HEK293 (cell line): ENCODE measurements around the gene CCK.

Source experiments
- CTCF ChIA-PET: fragments of 350-600 bp; formaldehyde crosslinking; extraction: SDS; loops from one replicate; lab custom pipeline; 2021; ENCODE audit warnings: antibody characterized with exemption; lab: Yijun Ruan, JAX
- POLR2A ChIA-PET: fragments of 300-600 bp; formaldehyde crosslinking; extraction: SDS; loops from one replicate; lab custom pipeline; 2020; ENCODE audit warnings: antibody characterized with exemption, inconsistent platforms; lab: Yijun Ruan, JAX
- H3K27ac ChIP-seq: fragments of 200-500 bp; sonication (Bioruptor generic); 2 replicates; pipeline ENCODE4 v1.5.1; 2014; ENCODE audit warnings: low read depth, low read length, control low read depth, inconsistent platforms; ENCODE audit errors: extremely low read depth
- H3K36me3 ChIP-seq, 2 experiments: fragments of 200-500 bp in 1 of 2; sonication (Bioruptor generic) in 1 of 2; 1 replicate in 1 of 2; 2 replicates in 1 of 2; pipeline ENCODE4 v1.5.1; 2014 to 2017; ENCODE audit warnings: inconsistent platforms in 2 of 2, low read length in 2 of 2; ENCODE audit not compliant: control insufficient read depth in 2 of 2, insufficient read depth in 1 of 2
- H3K4me1 ChIP-seq: fragments of 200-500 bp; sonication (Bioruptor generic); 2 replicates; pipeline ENCODE4 v1.5.1; 2014; ENCODE audit warnings: mild to moderate bottlenecking, low read length, inconsistent platforms; ENCODE audit not compliant: control insufficient read depth, insufficient read depth
- H3K4me3 ChIP-seq: 2 replicates; pipeline ENCODE4 v1.5.1; 2011; ENCODE audit warnings: low read depth, mild to moderate bottlenecking, control low read depth, low read length, moderate library complexity
- H3K9me3 ChIP-seq: fragments of 200-500 bp; sonication (Bioruptor generic); 2 replicates; pipeline ENCODE4 v1.5.1; 2014; ENCODE audit warnings: low read depth, low read length, inconsistent platforms; ENCODE audit not compliant: control insufficient read depth, insufficient read depth
- GLI4 ChIP-seq: fragments of 450-650 bp; formaldehyde crosslinking; IDR thresholded peaks from 2 replicates; pipeline ENCODE4 v1.5.1; 2016; ENCODE audit warnings: missing biosample characterization, missing genetic modification characterization
- KLF10 ChIP-seq: fragments of 450-650 bp; IDR thresholded peaks from 2 replicates; pipeline ENCODE4 v1.5.1; 2018; ENCODE audit warnings: missing biosample characterization, mild to moderate bottlenecking, missing genetic modification characterization
- KLF7 ChIP-seq: fragments of 450-650 bp; formaldehyde crosslinking; IDR thresholded peaks from 2 replicates; pipeline ENCODE4 v1.5.1; 2016; ENCODE audit warnings: missing biosample characterization, missing genetic modification characterization, borderline replicate concordance
- MYNN ChIP-seq: fragments of 450-650 bp; formaldehyde crosslinking; IDR thresholded peaks from 2 replicates; pipeline ENCODE4 v1.5.1; 2016; ENCODE audit warnings: missing biosample characterization, missing genetic modification characterization, borderline replicate concordance
- MZF1 ChIP-seq: fragments of 450-650 bp; formaldehyde crosslinking; IDR thresholded peaks from 2 replicates; pipeline ENCODE4 v1.5.1; 2017; ENCODE audit warnings: missing biosample characterization, missing genetic modification characterization, borderline replicate concordance
- YY2 ChIP-seq: fragments of 450-650 bp; formaldehyde crosslinking; IDR thresholded peaks from 2 replicates; pipeline ENCODE4 v1.5.1; 2016; ENCODE audit warnings: missing biosample characterization, missing genetic modification characterization
- ZFHX2 ChIP-seq: fragments of 450-650 bp; formaldehyde crosslinking; conservative IDR thresholded peaks from 2 replicates; pipeline ENCODE4 v1.5.1; 2016; ENCODE audit warnings: missing biosample characterization, missing genetic modification characterization
- ZNF202 ChIP-seq: fragments of 450-650 bp; formaldehyde crosslinking; IDR thresholded peaks from 2 replicates; pipeline ENCODE4 v1.5.1; 2016; ENCODE audit warnings: missing biosample characterization, missing genetic modification characterization, borderline replicate concordance
- ZNF266 ChIP-seq: fragments of 450-650 bp; formaldehyde crosslinking; IDR thresholded peaks from 2 replicates; pipeline ENCODE4 v1.5.1; 2016; ENCODE audit warnings: missing biosample characterization, missing genetic modification characterization, low read depth
- ZNF324 ChIP-seq: fragments of 450-650 bp; formaldehyde crosslinking; IDR thresholded peaks from 2 replicates; pipeline ENCODE4 v1.5.1; 2016; ENCODE audit warnings: missing biosample characterization, missing genetic modification characterization
- ZNF335 ChIP-seq: fragments of 450-650 bp; formaldehyde crosslinking; conservative IDR thresholded peaks from 2 replicates; pipeline ENCODE4 v1.5.1; 2016; ENCODE audit warnings: missing biosample characterization, missing genetic modification characterization
- ZNF350 ChIP-seq: fragments of 450-650 bp; formaldehyde crosslinking; IDR thresholded peaks from 2 replicates; pipeline ENCODE4 v1.5.0; 2017; ENCODE audit warnings: missing biosample characterization, mild to moderate bottlenecking, missing genetic modification characterization
- ZNF513 ChIP-seq: fragments of 450-650 bp; IDR thresholded peaks from 2 replicates; pipeline ENCODE4 v1.5.1; 2018; ENCODE audit warnings: missing biosample characterization, missing genetic modification characterization
- ZNF549 ChIP-seq: fragments of 450-650 bp; IDR thresholded peaks from 2 replicates; pipeline ENCODE4 v1.5.1; 2018; ENCODE audit warnings: missing biosample characterization, missing genetic modification characterization, mild to moderate bottlenecking, inconsistent platforms, moderate library complexity
- ZNF621 ChIP-seq: fragments of 450-650 bp; formaldehyde crosslinking; IDR thresholded peaks from 2 replicates; pipeline ENCODE4 v1.5.1; 2017; ENCODE audit warnings: missing biosample characterization, missing genetic modification characterization
- ZNF654 ChIP-seq: fragments of 450-650 bp; formaldehyde crosslinking; IDR thresholded peaks from 2 replicates; pipeline ENCODE4 v1.5.1; 2016; ENCODE audit warnings: low read depth, missing biosample characterization, missing genetic modification characterization
- ZNF777 ChIP-seq: fragments of 450-650 bp; formaldehyde crosslinking; IDR thresholded peaks from 2 replicates; pipeline ENCODE4 v1.5.1; 2017; ENCODE audit warnings: missing biosample characterization, missing genetic modification characterization, borderline replicate concordance
- TF ChIP-seq, protein P1 (sequence below): fragments of 450-650 bp; formaldehyde crosslinking; IDR thresholded peaks from 2 replicates; pipeline ENCODE4 v1.5.1; 2017; ENCODE audit warnings: missing biosample characterization, missing genetic modification characterization
- TF ChIP-seq, protein P2 (sequence below): fragments of 450-650 bp; formaldehyde crosslinking; IDR thresholded peaks from 2 replicates; pipeline ENCODE4 v1.5.1; 2017; ENCODE audit warnings: missing biosample characterization, missing genetic modification characterization

Gene CCK

GRCh38 chr3:42229942-42230688 lies 35.9 kb downstream of the CCK start:
- no peak for TF ChIP-seq ZNF266 (tag by site-specific recombination)
- TF ChIP-seq ZNF654 = peak; percentile 66
- TF ChIP-seq ZNF335 (tag by site-specific recombination) = no peak
- H3K36me3 ChIP-seq = peaks cover 0 to 4% of the 10 kb centered on the region in 2 experiments; a peak in 1 of 3 replicates
- no peaks in the 10 kb centered on the region for H3K9me3 ChIP-seq
- H3K27ac ChIP-seq = no peak overlapping the region
- ChIA-PET CTCF (interaction anchor here (0.6 to 2.5 kb wide), 22 partner anchors 9 to 974 kb away, joined by 3 to 9 read pairs (median 4); no protein-coding TSS in a partner anchor), POLR2A (no interaction called here)
- H3K4me1 ChIP-seq = no peaks in the 10 kb centered on the region
- H3K4me3 ChIP-seq = no peak overlapping the region

DNA sequence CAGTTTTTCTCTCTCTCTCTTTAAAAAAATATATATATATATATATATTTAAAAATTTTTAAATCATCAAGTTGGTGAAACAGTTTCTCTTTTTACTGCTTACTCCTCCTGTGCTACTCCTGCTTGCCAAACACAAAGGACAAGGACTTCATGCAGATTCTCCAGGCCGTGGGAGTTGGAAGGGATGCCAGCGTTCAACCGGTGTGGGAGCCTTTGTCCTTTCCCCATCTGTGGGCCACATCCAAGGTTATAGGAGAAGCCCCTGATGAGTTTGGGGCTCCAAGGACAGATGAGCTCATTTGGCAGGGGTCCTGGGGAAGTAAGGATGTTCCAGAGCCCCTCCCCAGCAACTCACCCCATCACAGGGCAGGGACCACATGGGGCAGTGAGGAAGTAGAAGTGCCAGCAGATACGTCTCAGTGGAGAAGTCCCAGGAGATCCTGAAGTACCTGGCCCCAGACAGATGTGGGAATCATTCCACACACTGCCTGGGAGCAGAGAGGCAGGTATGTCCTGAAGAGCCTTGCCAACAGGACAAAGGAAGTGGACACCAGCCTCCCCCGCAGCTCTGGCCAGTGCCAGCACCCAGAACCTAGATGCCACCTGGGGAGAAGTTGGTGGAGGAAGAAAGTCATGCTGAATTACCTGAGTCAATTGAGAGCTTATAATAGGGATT lies 36.6 kb downstream of the CCK start:
- Histone ChIP-seq H3K36me3 (peaks cover 0 to 9% of the 10 kb centered on the region in 2 experiments; a peak in 1 of 3 replicates), H3K4me1 (no peaks in the 10 kb centered on the region), H3K4me3 (no peak overlapping the region), H3K27ac (no peak overlapping the region), H3K9me3 (no peaks in the 10 kb centered on the region)
- TF ChIP-seq ZNF549 (no peak), KLF7 (tag by site-specific recombination) (no peak), ZNF621 (tag by site-specific recombination) (no peak), ZNF324 (tag by site-specific recombination) (no peak), ZNF202 (tag by site-specific recombination) (no peak), MYNN (tag by site-specific recombination) (no peak), ZFHX2 (tag by site-specific recombination) (no peak), KLF10 (tag by site-specific recombination) (no peak)
- TF ChIP-seq, protein P1, sequence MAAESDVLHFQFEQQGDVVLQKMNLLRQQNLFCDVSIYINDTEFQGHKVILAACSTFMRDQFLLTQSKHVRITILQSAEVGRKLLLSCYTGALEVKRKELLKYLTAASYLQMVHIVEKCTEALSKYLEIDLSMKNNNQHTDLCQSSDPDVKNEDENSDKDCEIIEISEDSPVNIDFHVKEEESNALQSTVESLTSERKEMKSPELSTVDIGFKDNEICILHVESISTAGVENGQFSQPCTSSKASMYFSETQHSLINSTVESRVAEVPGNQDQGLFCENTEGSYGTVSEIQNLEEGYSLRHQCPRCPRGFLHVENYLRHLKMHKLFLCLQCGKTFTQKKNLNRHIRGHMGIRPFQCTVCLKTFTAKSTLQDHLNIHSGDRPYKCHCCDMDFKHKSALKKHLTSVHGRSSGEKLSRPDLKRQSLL (tag by site-specific recombination) = no peak
- ChIA-PET POLR2A (no interaction called here), CTCF (interaction anchor here (0.6 to 2.5 kb wide), 20 partner anchors 8 to 975 kb away, joined by 3 to 9 read pairs (median 4); no protein-coding TSS in a partner anchor)

- CTCF ChIA-PET = interaction anchor here (0.6 to 2.5 kb wide), 14 partner anchors 8 to 527 kb away, joined by 3 to 9 read pairs (median 4); no protein-coding TSS in a partner anchor
- TF ChIP-seq ZNF654 = peak; percentile 59
- no peak for TF ChIP-seq ZNF350 (tag by site-specific recombination)
- Histone ChIP-seq H3K4me3 (no peak overlapping the region), H3K9me3 (no peaks in the 10 kb centered on the region), H3K27ac (no peak overlapping the region), H3K36me3 (peaks cover 0 to 15% of the 10 kb centered on the region in 2 experiments; a peak in 1 of 3 replicates), H3K4me1 (no peaks in the 10 kb centered on the region)
- POLR2A ChIA-PET = no interaction called here
Measured at GRCh38 chr3:42228796-42229195, 37.2 kb downstream of the CCK start.

- Histone ChIP-seq H3K36me3 (peaks cover 0 to 35% of the 10 kb centered on the region in 2 experiments; a peak in 1 of 3 replicates), H3K4me1 (no peaks in the 10 kb centered on the region), H3K9me3 (no peaks in the 10 kb centered on the region), H3K27ac (no peak overlapping the region), H3K4me3 (no peak overlapping the region)
- CTCF ChIA-PET = interaction anchor here (0.6 kb wide), 1 partner anchor 216 kb away, joined by 3 read pairs; no protein-coding TSS in a partner anchor
- POLR2A ChIA-PET = no interaction called here
- TF ChIP-seq, protein P2, sequence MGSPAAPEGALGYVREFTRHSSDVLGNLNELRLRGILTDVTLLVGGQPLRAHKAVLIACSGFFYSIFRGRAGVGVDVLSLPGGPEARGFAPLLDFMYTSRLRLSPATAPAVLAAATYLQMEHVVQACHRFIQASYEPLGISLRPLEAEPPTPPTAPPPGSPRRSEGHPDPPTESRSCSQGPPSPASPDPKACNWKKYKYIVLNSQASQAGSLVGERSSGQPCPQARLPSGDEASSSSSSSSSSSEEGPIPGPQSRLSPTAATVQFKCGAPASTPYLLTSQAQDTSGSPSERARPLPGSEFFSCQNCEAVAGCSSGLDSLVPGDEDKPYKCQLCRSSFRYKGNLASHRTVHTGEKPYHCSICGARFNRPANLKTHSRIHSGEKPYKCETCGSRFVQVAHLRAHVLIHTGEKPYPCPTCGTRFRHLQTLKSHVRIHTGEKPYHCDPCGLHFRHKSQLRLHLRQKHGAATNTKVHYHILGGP = no peak
- TF ChIP-seq ZNF513 (tag by site-specific recombination) (no peak), MZF1 (tag by site-specific recombination) (no peak), GLI4 (no peak), YY2 (tag by site-specific recombination) (no peak), ZNF777 (no peak), ZNF335 (tag by site-specific recombination) (no peak)
Measured at GRCh38 chr3:42226470-42227425, 39.2 kb downstream of the CCK start.
